Liver (tissue), 3 donors: ENCODE measurements around the gene IL11.

Experiments used
- EGR1 ChIP-seq, 2 donors: IDR thresholded peaks; 2 replicates each; pipeline ENCODE4 v1.6.1; 2016 to 2018; ENCODE audit warnings: antibody characterized with exemption in 2 of 2, low read depth in 2 of 2
- FOXA1 ChIP-seq: IDR thresholded peaks from 2 replicates; pipeline ENCODE4 v1.6.1; 2016; ENCODE audit warnings: antibody characterized with exemption
- RAD21 ChIP-seq, 2 donors: IDR thresholded peaks; 2 replicates each; pipeline ENCODE4 v1.6.1; 2016; ENCODE audit warnings: antibody characterized with exemption in 2 of 2, mild to moderate bottlenecking in 2 of 2
- SP1 ChIP-seq: IDR thresholded peaks from 2 replicates; pipeline ENCODE4 v1.6.1; 2018; ENCODE audit warnings: antibody characterized with exemption, mild to moderate bottlenecking
- YY1 ChIP-seq: IDR thresholded peaks from 2 replicates; pipeline ENCODE4 v1.6.1; 2016; ENCODE audit warnings: antibody characterized with exemption, mild to moderate bottlenecking
- TF ChIP-seq, protein P1 (sequence below): fragments of 150-350 bp; IDR thresholded peaks from 2 replicates; pipeline ENCODE4 v1.5.1; 2017; ENCODE audit warnings: improper control_type of control experiment, low read depth, low read length; ENCODE audit not compliant: missing input control
- TF ChIP-seq, protein P2 (sequence below): IDR thresholded peaks from 2 replicates; pipeline ENCODE4 v1.6.1; 2016; ENCODE audit warnings: antibody characterized with exemption
- TF ChIP-seq, protein P3 (sequence below): IDR thresholded peaks from 2 replicates; pipeline ENCODE4 v1.6.1; 2016; ENCODE audit warnings: antibody characterized with exemption, mild to moderate bottlenecking
- donor health status: healthy.
- donor health status: healthy.

GRCh38 chr19:55418185-55418584, 47.9 kb upstream of the IL11 start:
- TF ChIP-seq, protein P1, sequence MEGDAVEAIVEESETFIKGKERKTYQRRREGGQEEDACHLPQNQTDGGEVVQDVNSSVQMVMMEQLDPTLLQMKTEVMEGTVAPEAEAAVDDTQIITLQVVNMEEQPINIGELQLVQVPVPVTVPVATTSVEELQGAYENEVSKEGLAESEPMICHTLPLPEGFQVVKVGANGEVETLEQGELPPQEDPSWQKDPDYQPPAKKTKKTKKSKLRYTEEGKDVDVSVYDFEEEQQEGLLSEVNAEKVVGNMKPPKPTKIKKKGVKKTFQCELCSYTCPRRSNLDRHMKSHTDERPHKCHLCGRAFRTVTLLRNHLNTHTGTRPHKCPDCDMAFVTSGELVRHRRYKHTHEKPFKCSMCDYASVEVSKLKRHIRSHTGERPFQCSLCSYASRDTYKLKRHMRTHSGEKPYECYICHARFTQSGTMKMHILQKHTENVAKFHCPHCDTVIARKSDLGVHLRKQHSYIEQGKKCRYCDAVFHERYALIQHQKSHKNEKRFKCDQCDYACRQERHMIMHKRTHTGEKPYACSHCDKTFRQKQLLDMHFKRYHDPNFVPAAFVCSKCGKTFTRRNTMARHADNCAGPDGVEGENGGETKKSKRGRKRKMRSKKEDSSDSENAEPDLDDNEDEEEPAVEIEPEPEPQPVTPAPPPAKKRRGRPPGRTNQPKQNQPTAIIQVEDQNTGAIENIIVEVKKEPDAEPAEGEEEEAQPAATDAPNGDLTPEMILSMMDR, result peak; percentile 78
- no peak for TF ChIP-seq YY1
- TF ChIP-seq, protein P2, sequence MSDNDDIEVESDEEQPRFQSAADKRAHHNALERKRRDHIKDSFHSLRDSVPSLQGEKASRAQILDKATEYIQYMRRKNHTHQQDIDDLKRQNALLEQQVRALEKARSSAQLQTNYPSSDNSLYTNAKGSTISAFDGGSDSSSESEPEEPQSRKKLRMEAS, result no peak
- TF ChIP-seq EGR1 (IDR thresholded peaks at IDR 0.05; ENCODE audit: low read depth in 2 of 2), result no peak
- peak; percentile 92 to 96 for TF ChIP-seq RAD21 (IDR thresholded peaks at IDR 0.05)
- TF ChIP-seq FOXA1, result no peak
- TF ChIP-seq SP1, result no peak
- TF ChIP-seq, protein P3, sequence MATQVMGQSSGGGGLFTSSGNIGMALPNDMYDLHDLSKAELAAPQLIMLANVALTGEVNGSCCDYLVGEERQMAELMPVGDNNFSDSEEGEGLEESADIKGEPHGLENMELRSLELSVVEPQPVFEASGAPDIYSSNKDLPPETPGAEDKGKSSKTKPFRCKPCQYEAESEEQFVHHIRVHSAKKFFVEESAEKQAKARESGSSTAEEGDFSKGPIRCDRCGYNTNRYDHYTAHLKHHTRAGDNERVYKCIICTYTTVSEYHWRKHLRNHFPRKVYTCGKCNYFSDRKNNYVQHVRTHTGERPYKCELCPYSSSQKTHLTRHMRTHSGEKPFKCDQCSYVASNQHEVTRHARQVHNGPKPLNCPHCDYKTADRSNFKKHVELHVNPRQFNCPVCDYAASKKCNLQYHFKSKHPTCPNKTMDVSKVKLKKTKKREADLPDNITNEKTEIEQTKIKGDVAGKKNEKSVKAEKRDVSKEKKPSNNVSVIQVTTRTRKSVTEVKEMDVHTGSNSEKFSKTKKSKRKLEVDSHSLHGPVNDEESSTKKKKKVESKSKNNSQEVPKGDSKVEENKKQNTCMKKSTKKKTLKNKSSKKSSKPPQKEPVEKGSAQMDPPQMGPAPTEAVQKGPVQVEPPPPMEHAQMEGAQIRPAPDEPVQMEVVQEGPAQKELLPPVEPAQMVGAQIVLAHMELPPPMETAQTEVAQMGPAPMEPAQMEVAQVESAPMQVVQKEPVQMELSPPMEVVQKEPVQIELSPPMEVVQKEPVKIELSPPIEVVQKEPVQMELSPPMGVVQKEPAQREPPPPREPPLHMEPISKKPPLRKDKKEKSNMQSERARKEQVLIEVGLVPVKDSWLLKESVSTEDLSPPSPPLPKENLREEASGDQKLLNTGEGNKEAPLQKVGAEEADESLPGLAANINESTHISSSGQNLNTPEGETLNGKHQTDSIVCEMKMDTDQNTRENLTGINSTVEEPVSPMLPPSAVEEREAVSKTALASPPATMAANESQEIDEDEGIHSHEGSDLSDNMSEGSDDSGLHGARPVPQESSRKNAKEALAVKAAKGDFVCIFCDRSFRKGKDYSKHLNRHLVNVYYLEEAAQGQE, result no peak
